Activated CD8-positive, alpha-beta memory T cell treated with anti-CD3 and anti-CD28 coated beads for 1 hour (primary cell): Measurements from ENCODE around the gene CAPN7.
A peak's percentile ranks its signal among the peaks of the same experiment; 100 is the strongest.

Experiments used
- DNase-seq, 2 donors: peaks; one replicate each; pipeline ENCODE4 v3.0.0-alpha.2; 2020; ENCODE audit warnings: low read depth in 1 of 2; ENCODE audit errors: extremely low read depth in 1 of 2

Gene CAPN7

GRCh38 chr3:15243822-15244482 lies 37.9 kb downstream of the CAPN7 start:
- no peak for DNase-seq

GRCh38 chr3:15246186-15246585 lies 40.1 kb downstream of the CAPN7 start:
- DNase-seq, result no peak

DNA sequence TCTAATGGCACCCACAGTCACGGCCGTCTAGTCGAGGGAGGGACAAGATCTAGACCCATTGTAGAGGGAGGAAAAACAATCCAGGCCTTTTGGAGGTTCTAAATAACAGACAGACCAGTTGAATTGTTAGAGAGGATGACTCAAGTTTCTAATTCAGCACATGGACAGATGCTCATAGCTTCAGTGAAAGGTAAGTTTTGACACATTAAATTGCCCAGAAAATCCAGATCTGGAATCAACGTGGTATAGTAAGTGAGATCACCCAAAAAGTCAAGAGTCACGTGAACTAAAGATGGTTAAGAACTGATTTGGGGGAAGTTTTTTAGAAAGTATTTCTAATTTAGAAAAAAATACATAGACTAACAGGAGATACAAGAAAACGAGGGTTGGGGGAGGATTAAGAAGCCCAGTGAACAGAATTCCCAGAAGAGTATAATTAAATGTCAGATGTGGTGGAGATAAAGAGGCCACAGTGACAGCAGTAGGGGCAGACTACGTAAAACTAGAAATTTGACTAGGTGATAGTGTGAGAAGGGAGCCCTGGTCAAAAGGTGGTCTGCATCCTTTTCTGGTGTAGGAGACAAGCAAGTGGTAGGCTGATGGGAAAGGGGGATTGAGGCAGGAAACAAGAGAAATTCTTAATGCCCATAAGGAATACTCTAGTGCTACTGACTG lies 47.1 kb downstream of the CAPN7 start:
- DNase-seq, result no peak

DNA sequence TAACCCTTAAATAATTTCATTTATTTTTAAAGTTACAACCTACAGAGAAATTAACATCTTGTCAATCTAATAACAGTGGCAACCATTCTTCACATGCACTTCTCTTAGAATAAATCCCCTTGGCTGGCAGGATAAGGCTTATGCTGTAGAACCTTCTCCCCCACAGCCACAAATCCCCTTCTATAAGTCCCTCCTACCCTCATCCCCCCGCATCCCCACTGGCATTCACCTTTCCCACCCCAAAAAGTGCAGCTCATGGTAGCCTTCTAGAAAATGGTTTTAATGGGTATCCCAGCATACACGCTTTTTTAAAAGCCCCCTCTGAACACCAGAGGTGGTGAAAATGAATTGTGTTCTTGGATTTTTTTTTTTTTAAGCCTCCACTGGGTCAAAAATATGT lies 49.2 kb downstream of the CAPN7 start:
- no peak for DNase-seq

DNA sequence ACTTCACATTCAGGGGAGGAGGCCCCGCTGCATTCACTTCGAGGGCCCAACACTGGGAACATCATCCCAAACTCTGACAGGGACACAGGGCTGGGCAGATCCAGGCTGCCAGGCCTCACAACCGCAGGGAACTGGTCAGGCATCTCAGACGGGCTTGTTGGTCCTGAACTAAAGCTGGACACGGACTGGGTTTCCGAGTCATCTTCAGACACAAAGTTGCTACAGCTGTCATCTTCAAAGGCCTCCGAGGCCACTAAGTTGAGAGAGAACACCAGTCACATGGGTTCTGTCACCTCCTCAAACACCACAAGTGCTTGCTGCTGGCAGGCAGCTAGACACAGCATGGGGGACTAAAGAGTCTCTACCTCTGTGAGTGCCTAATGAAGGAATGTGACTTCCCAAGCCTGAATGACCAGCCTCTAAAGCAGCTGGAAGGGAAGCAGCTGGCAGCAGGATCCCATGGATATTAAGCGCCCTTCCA lies 50.9 kb downstream of the CAPN7 start:
- no peak for DNase-seq

DNA sequence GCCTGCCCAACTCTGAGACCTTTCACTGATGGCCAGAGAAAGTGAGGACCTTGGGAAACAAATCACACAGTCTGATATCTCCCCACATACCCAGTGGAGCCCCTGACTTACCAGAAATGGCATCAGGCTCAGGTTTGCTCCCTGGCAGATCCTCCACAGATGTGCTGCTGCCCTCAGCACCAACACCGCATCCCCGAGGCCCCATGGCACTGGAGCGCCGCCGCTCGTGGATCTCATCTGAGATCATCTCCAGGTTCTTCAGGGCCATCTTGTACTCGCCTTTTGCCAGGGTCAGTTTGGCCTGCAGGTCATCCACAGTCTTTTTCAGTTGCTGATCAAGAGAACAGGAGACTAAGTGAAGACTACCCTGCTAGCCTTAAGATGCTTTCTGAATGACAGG lies 52.7 kb downstream of the CAPN7 start:
- DNase-seq, result no peak

DNA sequence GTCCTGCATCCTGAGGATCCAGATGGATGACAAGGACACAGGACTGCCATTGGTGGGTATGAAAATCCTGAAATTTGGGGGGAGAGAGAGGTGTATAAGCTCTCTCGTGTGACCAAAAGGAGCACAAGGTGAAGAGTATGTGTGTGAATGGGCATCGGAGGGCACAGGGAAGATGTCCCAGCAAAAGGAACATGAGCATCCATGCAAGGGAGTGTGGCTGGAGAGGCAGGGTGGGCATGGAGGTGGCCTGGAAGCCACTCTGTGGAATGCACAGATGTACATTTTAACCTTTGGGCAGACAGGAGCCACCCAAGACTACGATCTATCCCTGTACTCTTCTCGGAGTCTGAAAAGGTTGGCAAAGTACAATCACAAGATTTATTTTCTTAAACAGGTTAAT lies 54.5 kb downstream of the CAPN7 start:
- no peak for DNase-seq

DNA sequence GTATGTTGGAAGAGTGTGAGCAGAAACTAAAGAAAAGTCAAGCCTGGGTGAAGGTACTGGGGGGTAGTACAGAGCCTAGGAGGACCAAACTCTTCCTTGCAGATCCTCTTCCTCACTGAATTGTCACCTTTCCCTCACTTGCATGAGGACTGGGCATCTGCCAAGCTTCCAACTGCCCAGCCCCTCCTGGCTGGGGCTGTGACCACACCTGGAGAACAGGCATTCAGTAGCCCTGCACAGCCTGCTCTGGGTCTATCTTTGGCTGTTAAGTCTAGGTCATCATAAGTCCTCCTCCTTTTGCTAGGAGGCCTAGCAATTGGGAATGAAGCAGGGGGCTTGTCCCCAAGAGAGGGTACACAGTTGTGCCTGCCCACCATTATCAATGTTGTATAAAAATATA lies 55.2 kb downstream of the CAPN7 start:
- DNase-seq, result no peak

DNA sequence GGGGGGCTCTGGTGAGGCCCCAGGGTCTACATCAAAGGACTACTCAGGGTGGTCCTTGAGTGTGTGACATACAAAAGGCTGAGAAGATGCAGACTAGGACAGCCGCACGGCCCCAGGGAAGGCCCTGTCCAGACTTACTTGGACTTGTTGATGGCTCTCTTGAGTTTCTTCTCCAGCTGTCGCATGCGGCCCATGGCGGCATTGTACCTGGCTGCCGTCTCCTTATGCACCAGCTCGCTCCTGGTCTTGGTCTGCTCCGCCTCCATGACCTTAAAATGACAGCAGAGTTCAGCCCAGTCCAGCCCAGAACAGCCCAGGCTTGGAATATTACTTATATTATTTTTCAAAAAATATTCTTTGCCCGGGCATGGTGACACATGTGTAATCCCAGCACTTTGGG lies 56.0 kb downstream of the CAPN7 start:
- DNase-seq, result no peak

- DNase-seq, result no peak
Measured at GRCh38 chr3:15263120-15263519, 57.1 kb downstream of the CAPN7 start.

GRCh38 chr3:15263926-15264325 lies 57.9 kb downstream of the CAPN7 start:
- no peak for DNase-seq

- no peak for DNase-seq
Measured at GRCh38 chr3:15264486-15264885, 58.4 kb downstream of the CAPN7 start.

GRCh38 chr3:15265655-15266509 lies 59.8 kb downstream of the CAPN7 start:
- no peak for DNase-seq

DNA sequence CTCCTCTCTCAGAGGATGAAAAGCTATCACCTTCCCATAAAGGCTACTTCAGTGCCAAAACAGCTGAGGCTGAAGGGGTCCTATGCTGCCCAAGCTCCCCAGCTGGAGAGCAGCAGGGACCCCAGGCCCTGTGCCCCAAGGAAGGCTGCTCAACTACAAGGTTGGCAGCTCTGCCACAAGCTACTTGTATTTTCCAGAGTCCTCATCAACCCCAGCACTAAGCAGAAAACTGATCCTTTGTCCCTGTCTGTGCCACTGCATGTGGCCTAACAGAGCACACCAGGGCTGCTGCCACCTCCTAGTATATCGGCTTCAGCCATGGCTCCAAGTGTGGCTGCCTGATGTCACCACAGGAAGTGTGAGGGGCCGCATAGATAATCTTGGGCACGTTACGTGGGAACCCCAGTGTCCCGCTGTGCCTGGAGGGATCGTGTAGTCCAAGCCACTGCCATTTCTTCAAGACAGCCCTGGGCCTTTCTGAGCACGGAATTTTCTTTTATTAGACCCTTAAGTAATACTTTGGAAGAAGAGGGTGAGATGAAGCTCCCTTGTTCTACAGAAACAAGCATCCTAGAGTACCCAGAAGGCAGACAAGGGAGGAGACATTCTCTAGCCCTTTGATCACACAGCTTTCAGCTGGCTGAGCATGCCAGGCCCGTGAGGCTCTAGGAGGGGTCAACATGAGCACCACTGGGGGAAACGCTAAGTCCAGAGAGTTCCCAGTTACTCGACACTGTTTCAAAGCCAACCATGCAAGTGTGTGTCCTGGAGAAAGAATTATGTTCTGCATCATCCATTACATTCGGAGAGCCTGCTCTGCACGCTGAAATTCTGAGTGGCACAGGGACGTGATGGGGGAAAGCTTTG lies 60.7 kb downstream of the CAPN7 start:
- no peak for DNase-seq

DNA sequence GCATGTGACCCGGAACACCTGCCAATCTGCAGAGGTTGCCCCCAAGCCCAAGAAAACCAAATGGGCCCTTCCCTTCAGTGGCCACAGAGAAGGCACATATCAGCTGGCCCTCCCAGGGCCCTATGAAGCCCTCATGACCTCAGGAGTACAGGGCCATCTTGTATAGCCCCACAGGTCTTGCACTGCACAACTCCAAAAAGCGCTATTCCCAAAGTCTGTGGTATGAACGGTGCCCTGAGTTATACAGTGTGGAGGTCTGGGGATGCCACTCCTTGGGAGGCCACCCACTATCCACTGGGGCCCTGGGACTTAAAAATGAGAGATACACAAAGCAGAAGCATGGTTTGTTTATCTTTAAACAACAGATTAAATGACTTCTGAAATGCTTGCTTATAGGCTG lies 61.5 kb downstream of the CAPN7 start:
- DNase-seq, result no peak

DNA sequence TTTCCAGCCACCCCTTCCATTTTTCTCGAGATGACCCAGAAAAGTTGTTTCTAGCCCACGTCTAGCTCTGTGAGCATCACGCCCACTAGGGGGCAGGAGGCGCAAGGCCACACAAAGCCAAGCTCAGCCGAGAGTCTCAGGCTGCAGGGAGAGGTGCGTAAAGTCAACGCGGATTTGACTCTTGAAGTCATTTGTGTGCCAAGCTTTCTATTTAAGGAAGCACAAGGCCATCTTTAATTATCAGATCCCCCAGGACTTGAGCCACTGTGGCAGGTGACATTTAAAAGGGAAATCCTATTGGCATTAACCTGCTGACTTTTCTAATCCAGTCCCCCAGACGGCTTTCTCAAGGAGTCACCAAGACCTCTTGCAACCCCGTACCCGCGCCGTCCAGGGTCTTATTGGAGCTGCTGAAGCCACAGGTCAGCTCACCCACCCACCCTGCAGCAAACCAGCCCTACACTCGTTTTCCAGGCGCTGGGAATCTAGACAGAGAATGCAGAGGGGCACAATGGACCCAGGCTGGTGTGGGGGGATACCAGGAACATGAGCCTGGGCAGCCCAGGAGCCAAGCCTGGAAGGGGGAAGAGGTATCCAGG lies 62.1 kb downstream of the CAPN7 start:
- DNase-seq, result peak; percentile 77 to 79

DNA sequence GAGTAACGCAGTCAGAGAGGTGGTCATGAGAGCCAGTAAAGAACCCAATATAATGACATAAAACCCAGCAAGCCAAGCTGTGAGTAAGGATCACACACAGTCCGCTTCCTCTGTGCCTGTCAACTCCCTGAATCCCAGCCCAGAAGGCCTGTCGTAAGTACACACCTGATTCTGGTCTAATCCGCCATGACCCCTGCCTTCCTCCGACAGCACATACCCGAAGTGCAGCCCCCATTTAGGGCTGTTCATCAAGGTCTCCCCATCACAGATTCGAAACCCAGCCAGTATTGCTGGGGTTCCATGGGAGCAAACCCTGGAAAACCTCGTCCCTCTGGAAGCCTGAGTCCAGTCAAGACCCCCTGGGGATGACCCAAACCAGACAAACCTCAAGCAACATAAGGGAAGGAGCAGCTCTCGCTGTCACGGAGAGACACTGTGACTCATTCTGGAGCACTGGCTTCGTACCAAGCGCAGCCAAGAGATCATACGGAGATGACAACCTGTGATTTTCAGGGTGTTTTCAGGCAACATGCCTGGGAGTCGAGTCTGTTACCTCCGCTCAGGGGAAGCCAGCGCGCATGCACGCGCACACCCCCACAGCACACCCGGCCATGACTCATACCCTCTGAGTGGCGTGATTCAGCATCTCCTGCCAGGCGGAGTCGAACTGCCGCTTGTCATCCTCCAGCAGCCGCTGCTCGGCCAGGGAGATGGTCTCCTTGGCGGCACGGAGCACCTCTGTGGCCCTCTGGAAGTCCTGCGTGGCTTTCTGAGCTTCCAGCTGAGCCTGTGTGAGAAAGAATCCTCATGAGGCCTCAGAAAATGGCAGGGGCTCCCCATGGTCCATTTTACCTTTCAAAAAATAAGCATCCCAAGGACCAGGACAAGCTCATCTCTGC lies 63.3 kb downstream of the CAPN7 start:
- DNase-seq, result peak; percentile 60 to 67

- no peak for DNase-seq
Measured at GRCh38 chr3:15271030-15271429, 65.0 kb downstream of the CAPN7 start.

DNA sequence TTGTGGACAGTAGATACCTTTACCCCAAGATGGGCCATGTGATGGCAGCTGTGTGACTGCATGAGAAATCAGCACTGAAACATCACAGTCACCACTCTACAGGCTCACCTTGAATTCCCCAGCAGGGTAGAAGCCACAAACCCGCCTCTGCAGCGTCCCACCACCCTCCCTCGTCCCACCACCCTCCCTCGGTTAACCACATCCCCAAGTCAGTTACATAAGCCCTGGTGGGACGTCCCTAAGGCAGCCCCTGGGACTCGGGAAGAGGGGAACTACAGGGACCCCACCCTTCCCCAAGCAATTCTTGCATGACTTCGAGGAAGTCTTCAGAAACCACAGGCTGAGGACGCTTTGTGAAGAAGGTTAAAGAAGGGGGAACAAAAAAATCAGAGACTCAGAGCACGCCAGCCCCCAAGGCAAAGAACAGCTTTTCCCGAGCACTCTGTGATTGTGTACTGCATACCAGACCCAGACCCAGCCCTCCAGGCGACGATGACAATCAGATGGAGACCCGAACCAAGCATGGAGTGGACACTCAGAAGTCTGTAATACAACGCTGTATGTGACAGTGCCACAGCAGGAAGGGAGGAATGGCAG lies 65.8 kb downstream of the CAPN7 start:
- peak; percentile 64 to 77 for DNase-seq
